Adrenal gland (tissue), 12 donors: ENCODE data around the gene MAGI2. TPM values are rescaled to one million over a fixed set of nuclear protein-coding genes. Genes with fewer than 3 reads are reported as not detected.

ENCODE experiments used
- DNase-seq, 7 donors: peaks; one replicate each; pipeline ENCODE4 v3.0.0-alpha.2; 2019 to 2020
- H3K27ac ChIP-seq, 5 donors: fragments of 200-600 bp; sonication (generic) in 4 of 5; 1 replicate in 3 of 5; 2 replicates in 2 of 5; pipeline versions ENCODE4 v1.5.1 to v1.8.0; 2016 to 2020; ENCODE audit warnings: mild to moderate bottlenecking in 1 of 5
- H3K27me3 ChIP-seq: fragments of 200-600 bp; 2 replicates; pipeline ENCODE4 v1.8.0; 2021
- H3K36me3 ChIP-seq, 2 donors: fragments of 200-600 bp; replicated peaks in 1 of 2; 1 replicate in 1 of 2; 2 replicates in 1 of 2; pipeline versions ENCODE4 v1.5.1 to v1.8.0; 2018 to 2022
- H3K4me1 ChIP-seq, 2 donors: fragments of 200-600 bp; replicated peaks in 1 of 2; 1 replicate in 1 of 2; 2 replicates in 1 of 2; pipeline versions ENCODE4 v1.5.1 to v1.8.0; 2018 to 2021
- H3K4me3 ChIP-seq, 4 donors: fragments of 200-600 bp; sonication (generic) in 3 of 4; one replicate each; pipeline ENCODE4 v1.5.1; 2016 to 2018
- H3K9me3 ChIP-seq, 3 donors: fragments of 200-600 bp; sonication (generic) in 1 of 3; replicated peaks in 1 of 3; 1 replicate in 2 of 3; 2 replicates in 1 of 3; pipeline versions ENCODE4 v1.5.1 to v1.8.0; 2016 to 2021
- CTCF ChIP-seq, 6 experiments: fragments of 450-650 bp in 4 of 6; fragments of 200-600 bp in 2 of 6; sonication (generic) in 1 of 6; IDR thresholded peaks; 1 replicate in 5 of 6; 2 replicates in 1 of 6; pipeline versions ENCODE4 v1.5.1 to v1.8.0; 2016 to 2021; ENCODE audit warnings: antibody characterized with exemption in 6 of 6, mild to moderate bottlenecking in 2 of 6, moderate library complexity in 1 of 6
- POLR2A ChIP-seq, 2 donors: fragments of 450-650 bp; IDR thresholded peaks; one replicate each; pipeline ENCODE4 v1.6.1; 2017; ENCODE audit warnings: antibody characterized with exemption in 2 of 2, mild to moderate bottlenecking in 2 of 2, moderate library complexity in 1 of 2
- WGBS, 4 donors: extraction: QIAGEN DNeasy Blood & Tissue Kit in 2 of 4; methylation state at CpG; one replicate each; pipeline versions ENCODE4 v1.1.5 to v1.1.7; 2013 to 2017; 5-methylcytosine and 5-hydroxymethylcytosine counted together
- intact Hi-C, 2 donors: fragments of 100-400 bp; cut with DNase I; formaldehyde crosslinking; loops; one replicate each; pipeline versions ENCODE4 v1.14.1 to v1.15.0; 2022 to 2023
- polyA plus RNA-seq, 3 donors: library from polyadenylated mRNA; stranded (reverse); fragments of 200-250 nt in 2 of 3; fragments of 350-450 nt in 1 of 3; fragmentation: Illumina TruSeq in 1 of 3; extraction: RNeasy Lipid Tissue Mini Kit (QIAGEN cat#74804) in 1 of 3; gene quantifications; one replicate each; pipeline ENCODE4 v1.2.3, GENCODE V29; 2013 to 2014
- total RNA-seq, 9 donors: library from RNA; depleted of rRNA in 4 of 9; stranded (reverse); fragments of >200 nt in 4 of 9; fragments of 120-200 nt in 1 of 9; fragmentation: NEBNext Ultra II Directional in 1 of 9; extraction: Animal tissue kit (Norgen Biotek cat#: 25700) in 1 of 9; gene quantifications; one replicate each; pipeline versions ENCODE4 v1.1.0 to v1.2.4, GENCODE V29; 2013 to 2023
- donor health status: healthy with polysubstance abuse.
- donor health status: Bipolar disorder and iron deficiency.
- donor health status: DM: yes; HTN: yes; CAD: no.
- donor health status: DM: no; HTN: no; CAD: no.
- donor health status: DM: no; HTN: no; CAD: no.
- donor health status: DM: yes; HTN: yes; CAD: no.

The MAGI2 gene
- total and polyA plus RNA-seq, 12 donors: 3.2 to 37.1 (median 17.1) TPM

- intact Hi-C loops: no loop called here
- Histone ChIP-seq H3K4me1 (peaks cover 12 to 38% of the 10 kb centered on the region in 2 donors), H3K36me3 (no peaks in the 10 kb centered on the region), H3K9me3 (no peaks in the 10 kb centered on the region), H3K4me3 (no peak overlapping the region), H3K27me3 (no peaks in the 10 kb centered on the region), H3K27ac (no peak overlapping the region)
- TF ChIP-seq CTCF (IDR thresholded peaks at IDR 0.05) (no peak), POLR2A (IDR thresholded peaks at IDR 0.05) (no peak)
- WGBS, 4 donors: 90 to 95% (median 90%) methylated on average over 5 of the region's 5 CpGs
- DNase-seq: no peak
These were observed 1435.8 kb downstream of the MAGI2 start for GRCh38 chr7:78017591-78018100.

- no peaks in the 10 kb centered on the region for H3K36me3 ChIP-seq
- WGBS, 4 donors: 88 to 94% (median 91%) methylated on average over 5 of the region's 5 CpGs
- no peak overlapping the region for H3K4me3 ChIP-seq
- no peaks in the 10 kb centered on the region for H3K9me3 ChIP-seq
- peaks cover 12 to 33% of the 10 kb centered on the region in 2 donors for H3K4me1 ChIP-seq
- no peaks in the 10 kb centered on the region for H3K27me3 ChIP-seq
- intact Hi-C loops: no loop called here
- peak in 1 of 7 donors; percentile 25 for DNase-seq
- H3K27ac ChIP-seq: no peak overlapping the region
- TF ChIP-seq POLR2A (IDR thresholded peaks at IDR 0.05) (no peak), CTCF (IDR thresholded peaks at IDR 0.05) (no peak)
These were observed 1437.8 kb downstream of the MAGI2 start for GRCh38 chr7:78015574-78016260.

- TF ChIP-seq POLR2A (IDR thresholded peaks at IDR 0.05) (no peak), CTCF (IDR thresholded peaks at IDR 0.05) (no peak)
- Histone ChIP-seq H3K36me3 (no peaks in the 10 kb centered on the region), H3K4me3 (no peak overlapping the region), H3K27me3 (no peaks in the 10 kb centered on the region), H3K27ac (no peak overlapping the region), H3K4me1 (peaks cover 8 to 24% of the 10 kb centered on the region in 2 donors), H3K9me3 (no peaks in the 10 kb centered on the region)
- intact Hi-C loops: no loop called here
- 79 to 86% (median 82%) methylated on average over 3 of the region's 3 CpGs for WGBS, 4 donors
- no peak for DNase-seq
These were observed 1439.1 kb downstream of the MAGI2 start for GRCh38 chr7:78014401-78014800.

GRCh38 chr7:78013386-78013785 is 1440.1 kb downstream of the MAGI2 start:
- Histone ChIP-seq H3K4me1 (peaks cover under 1 to 17% of the 10 kb centered on the region in 2 donors), H3K27me3 (no peaks in the 10 kb centered on the region), H3K27ac (no peak overlapping the region), H3K4me3 (no peak overlapping the region), H3K9me3 (no peaks in the 10 kb centered on the region), H3K36me3 (no peaks in the 10 kb centered on the region)
- no peak for DNase-seq
- WGBS, 4 donors: 82 to 92% (median 88%) methylated on average over 3 of the region's 3 CpGs
- intact Hi-C loops: no loop called here
- TF ChIP-seq CTCF (IDR thresholded peaks at IDR 0.05): no peak
